NB4 (cell line): ENCODE data around the gene UBE2G1.

Source experiments
- CTCF ChIP-seq: IDR thresholded peaks from one replicate; pipeline ENCODE4 v1.5.1; 2012; ENCODE audit warnings: low read depth, low read length
- MAX ChIP-seq: IDR thresholded peaks from 2 replicates; pipeline ENCODE4 v1.6.1; 2011; ENCODE audit warnings: low read depth, low read length
- MYC ChIP-seq: IDR thresholded peaks from 2 replicates; pipeline ENCODE4 v1.6.1; 2011; ENCODE audit warnings: low read depth, low read length
- POLR2A ChIP-seq: IDR thresholded peaks from 2 replicates; pipeline ENCODE4 v1.6.1; 2011; ENCODE audit warnings: mild to moderate bottlenecking; ENCODE audit not compliant: insufficient read length; ENCODE audit errors: extremely low read depth

- TF ChIP-seq CTCF (no peak), POLR2A (no peak), MAX (no peak), MYC (no peak)
Observed at GRCh38 chr17:4272213-4272971, 94.1 kb downstream of the UBE2G1 start.
